ENCODE measurements around the gene URM1.

DNA sequence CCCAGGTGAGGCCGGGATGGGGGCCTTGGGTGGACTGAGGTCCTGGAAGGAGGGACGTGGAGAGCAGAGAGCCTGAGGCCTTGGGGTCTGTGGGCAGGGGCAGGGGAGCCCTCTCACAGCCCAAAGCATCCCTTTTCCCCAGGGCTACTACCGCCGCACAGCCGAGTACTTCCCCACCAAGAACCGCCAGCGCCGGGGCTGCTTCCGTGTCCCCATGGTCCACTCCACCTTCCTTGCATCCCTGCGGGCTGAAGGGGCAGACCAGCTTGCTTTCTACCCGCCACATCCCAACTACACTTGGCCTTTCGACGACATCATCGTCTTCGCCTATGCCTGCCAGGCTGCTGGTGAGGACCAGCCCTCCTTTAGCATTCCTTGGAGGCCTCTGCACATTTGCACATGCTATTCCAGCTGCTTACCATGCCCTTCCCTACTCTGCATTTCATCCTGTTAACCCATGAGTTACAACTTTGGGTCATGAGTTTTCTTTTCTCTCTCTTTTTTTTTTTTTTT, 53.1 kb downstream of the URM1 start:
- TF ChIP-seq CTCF (IDR thresholded peaks at IDR 0.05) (no peak), POLR2A (IDR thresholded peaks at IDR 0.05) (no peak)
